Measurements from ENCODE around the gene CD200R1. TPM values are rescaled to one million over a fixed set of nuclear protein-coding genes. Genes with fewer than 3 reads are reported as not detected.

Gene CD200R1
- total and polyA plus RNA-seq, 2 donors: 2.5 to 7.8 TPM

- Histone ChIP-seq H3K36me3 (ENCODE audit: control insufficient read depth in 2 of 2, insufficient read depth in 2 of 2, low read length in 1 of 2) (no peaks in the 10 kb centered on the region), H3K4me1 (ENCODE audit: control insufficient read depth in 2 of 2, insufficient read depth in 2 of 2, low read length in 2 of 2) (no peaks in the 10 kb centered on the region), H3K9me3 (ENCODE audit: control insufficient read depth in 2 of 2, insufficient read depth in 1 of 2, low read length in 1 of 2) (peaks cover 2 to 8% of the 10 kb centered on the region in 2 donors), H3K27ac (ENCODE audit: low read depth in 1 of 2, low read length in 1 of 2) (no peak overlapping the region), H3K27me3 (ENCODE audit: control insufficient read depth in 2 of 2, insufficient read depth in 1 of 2, low read length in 1 of 2) (no peaks in the 10 kb centered on the region), H3K4me3 (ENCODE audit: low read length in 2 of 2) (no peak overlapping the region)
- no peak for DNase-seq (ENCODE audit: low read depth in 6 of 9, low spot score in 9 of 9)
- 51% methylated on average over 2 of the region's 2 CpGs for WGBS
These were observed 8.3 kb downstream of the CD200R1 start for GRCh38 chr3:112966633-112967032.

GRCh38 chr3:112965656-112966055 lies 9.2 kb downstream of the CD200R1 start:
- H3K9me3 ChIP-seq (ENCODE audit: control insufficient read depth in 2 of 2, insufficient read depth in 1 of 2, low read length in 1 of 2): peaks cover 2 to 8% of the 10 kb centered on the region in 2 donors
- no peak for DNase-seq (ENCODE audit: low read depth in 6 of 9, low spot score in 9 of 9)
- H3K27me3 ChIP-seq (ENCODE audit: control insufficient read depth in 2 of 2, insufficient read depth in 1 of 2, low read length in 1 of 2): no peaks in the 10 kb centered on the region
- no peaks in the 10 kb centered on the region for H3K4me1 ChIP-seq (ENCODE audit: control insufficient read depth in 2 of 2, insufficient read depth in 2 of 2, low read length in 2 of 2)
- no peak overlapping the region for H3K4me3 ChIP-seq (ENCODE audit: low read length in 2 of 2)
- WGBS: 97% methylated on average over 6 of the region's 6 CpGs
- H3K27ac ChIP-seq (ENCODE audit: low read depth in 1 of 2, low read length in 1 of 2): no peak overlapping the region
- no peaks in the 10 kb centered on the region for H3K36me3 ChIP-seq (ENCODE audit: control insufficient read depth in 2 of 2, insufficient read depth in 2 of 2, low read length in 1 of 2)

- Histone ChIP-seq H3K27me3 (ENCODE audit: control insufficient read depth in 2 of 2, insufficient read depth in 1 of 2, low read length in 1 of 2) (no peaks in the 10 kb centered on the region), H3K27ac (ENCODE audit: low read depth in 1 of 2, low read length in 1 of 2) (no peak overlapping the region), H3K4me3 (ENCODE audit: low read length in 2 of 2) (no peak overlapping the region), H3K9me3 (ENCODE audit: control insufficient read depth in 2 of 2, insufficient read depth in 1 of 2, low read length in 1 of 2) (peaks cover 2 to 8% of the 10 kb centered on the region in 2 donors), H3K4me1 (ENCODE audit: control insufficient read depth in 2 of 2, insufficient read depth in 2 of 2, low read length in 2 of 2) (no peaks in the 10 kb centered on the region), H3K36me3 (ENCODE audit: control insufficient read depth in 2 of 2, insufficient read depth in 2 of 2, low read length in 1 of 2) (no peaks in the 10 kb centered on the region)
- no peak for DNase-seq (ENCODE audit: low read depth in 6 of 9, low spot score in 9 of 9)
These were observed 11.2 kb downstream of the CD200R1 start for GRCh38 chr3:112963683-112964082.

GRCh38 chr3:112958811-112959560 lies 15.9 kb downstream of the CD200R1 start:
- Histone ChIP-seq H3K9me3 (ENCODE audit: control insufficient read depth in 2 of 2, insufficient read depth in 1 of 2, low read length in 1 of 2) (peaks cover 2 to 8% of the 10 kb centered on the region in 2 donors), H3K36me3 (ENCODE audit: control insufficient read depth in 2 of 2, insufficient read depth in 2 of 2, low read length in 1 of 2) (no peaks in the 10 kb centered on the region), H3K4me1 (ENCODE audit: control insufficient read depth in 2 of 2, insufficient read depth in 2 of 2, low read length in 2 of 2) (no peaks in the 10 kb centered on the region), H3K27ac (ENCODE audit: low read depth in 1 of 2, low read length in 1 of 2) (no peak overlapping the region), H3K27me3 (ENCODE audit: control insufficient read depth in 2 of 2, insufficient read depth in 1 of 2, low read length in 1 of 2) (no peaks in the 10 kb centered on the region), H3K4me3 (ENCODE audit: low read length in 2 of 2) (no peak overlapping the region)
- no peak for DNase-seq (ENCODE audit: low read depth in 6 of 9, low spot score in 9 of 9)
- WGBS: 52% methylated on average over 6 of the region's 6 CpGs

GRCh38 chr3:112956351-112956750 lies 18.6 kb downstream of the CD200R1 start:
- Histone ChIP-seq H3K27ac (ENCODE audit: low read depth in 1 of 2, low read length in 1 of 2) (no peak overlapping the region), H3K36me3 (ENCODE audit: control insufficient read depth in 2 of 2, insufficient read depth in 2 of 2, low read length in 1 of 2) (no peaks in the 10 kb centered on the region), H3K4me1 (ENCODE audit: control insufficient read depth in 2 of 2, insufficient read depth in 2 of 2, low read length in 2 of 2) (no peaks in the 10 kb centered on the region), H3K9me3 (ENCODE audit: control insufficient read depth in 2 of 2, insufficient read depth in 1 of 2, low read length in 1 of 2) (peaks cover 0 to 4% of the 10 kb centered on the region in 2 donors), H3K4me3 (ENCODE audit: low read length in 2 of 2) (no peak overlapping the region), H3K27me3 (ENCODE audit: control insufficient read depth in 2 of 2, insufficient read depth in 1 of 2, low read length in 1 of 2) (no peaks in the 10 kb centered on the region)
- no peak for DNase-seq (ENCODE audit: low read depth in 6 of 9, low spot score in 9 of 9)

- Histone ChIP-seq H3K4me3 (ENCODE audit: low read length in 2 of 2) (no peak overlapping the region), H3K9me3 (ENCODE audit: control insufficient read depth in 2 of 2, insufficient read depth in 1 of 2, low read length in 1 of 2) (no peaks in the 10 kb centered on the region), H3K27ac (ENCODE audit: low read depth in 1 of 2, low read length in 1 of 2) (no peak overlapping the region), H3K36me3 (ENCODE audit: control insufficient read depth in 2 of 2, insufficient read depth in 2 of 2, low read length in 1 of 2) (no peaks in the 10 kb centered on the region), H3K4me1 (ENCODE audit: control insufficient read depth in 2 of 2, insufficient read depth in 2 of 2, low read length in 2 of 2) (no peaks in the 10 kb centered on the region), H3K27me3 (ENCODE audit: control insufficient read depth in 2 of 2, insufficient read depth in 1 of 2, low read length in 1 of 2) (no peaks in the 10 kb centered on the region)
- DNase-seq (ENCODE audit: low read depth in 6 of 9, low spot score in 9 of 9): no peak
- 96% methylated on average over 9 of the region's 9 CpGs for WGBS
These were observed 26.5 kb downstream of the CD200R1 start for GRCh38 chr3:112948346-112948838.

- 74% methylated on average over 3 of the region's 3 CpGs for WGBS
- Histone ChIP-seq H3K9me3 (ENCODE audit: control insufficient read depth in 2 of 2, insufficient read depth in 1 of 2, low read length in 1 of 2) (peaks cover 0 to 8% of the 10 kb centered on the region in 2 donors), H3K27ac (ENCODE audit: low read depth in 1 of 2, low read length in 1 of 2) (no peak overlapping the region), H3K27me3 (ENCODE audit: control insufficient read depth in 2 of 2, insufficient read depth in 1 of 2, low read length in 1 of 2) (no peaks in the 10 kb centered on the region), H3K4me1 (ENCODE audit: control insufficient read depth in 2 of 2, insufficient read depth in 2 of 2, low read length in 2 of 2) (no peaks in the 10 kb centered on the region), H3K36me3 (ENCODE audit: control insufficient read depth in 2 of 2, insufficient read depth in 2 of 2, low read length in 1 of 2) (no peaks in the 10 kb centered on the region), H3K4me3 (ENCODE audit: low read length in 2 of 2) (no peak overlapping the region)
- no peak for DNase-seq (ENCODE audit: low read depth in 6 of 9, low spot score in 9 of 9)
These were observed 43.0 kb downstream of the CD200R1 start for GRCh38 chr3:112931736-112932521.

GRCh38 chr3:112930771-112931170 lies 44.1 kb downstream of the CD200R1 start:
- Histone ChIP-seq H3K9me3 (ENCODE audit: control insufficient read depth in 2 of 2, insufficient read depth in 1 of 2, low read length in 1 of 2) (peaks cover 0 to 8% of the 10 kb centered on the region in 2 donors), H3K27me3 (ENCODE audit: control insufficient read depth in 2 of 2, insufficient read depth in 1 of 2, low read length in 1 of 2) (no peaks in the 10 kb centered on the region), H3K27ac (ENCODE audit: low read depth in 1 of 2, low read length in 1 of 2) (no peak overlapping the region), H3K36me3 (ENCODE audit: control insufficient read depth in 2 of 2, insufficient read depth in 2 of 2, low read length in 1 of 2) (no peaks in the 10 kb centered on the region), H3K4me1 (ENCODE audit: control insufficient read depth in 2 of 2, insufficient read depth in 2 of 2, low read length in 2 of 2) (no peaks in the 10 kb centered on the region), H3K4me3 (ENCODE audit: low read length in 2 of 2) (no peak overlapping the region)
- no peak for DNase-seq (ENCODE audit: low read depth in 6 of 9, low spot score in 9 of 9)
- 98% methylated on average over 3 of the region's 3 CpGs for WGBS

GRCh38 chr3:112925969-112926368 lies 48.9 kb downstream of the CD200R1 start:
- Histone ChIP-seq H3K4me3 (ENCODE audit: low read length in 2 of 2) (no peak overlapping the region), H3K9me3 (ENCODE audit: control insufficient read depth in 2 of 2, insufficient read depth in 1 of 2, low read length in 1 of 2) (no peaks in the 10 kb centered on the region), H3K27me3 (ENCODE audit: control insufficient read depth in 2 of 2, insufficient read depth in 1 of 2, low read length in 1 of 2) (no peaks in the 10 kb centered on the region), H3K4me1 (ENCODE audit: control insufficient read depth in 2 of 2, insufficient read depth in 2 of 2, low read length in 2 of 2) (no peaks in the 10 kb centered on the region), H3K36me3 (ENCODE audit: control insufficient read depth in 2 of 2, insufficient read depth in 2 of 2, low read length in 1 of 2) (peaks cover 0 to 3% of the 10 kb centered on the region in 2 donors), H3K27ac (ENCODE audit: low read depth in 1 of 2, low read length in 1 of 2) (no peak overlapping the region)
- WGBS: 86% methylated on average over 2 of the region's 2 CpGs
- no peak for DNase-seq (ENCODE audit: low read depth in 6 of 9, low spot score in 9 of 9)
